ENCODE data around the gene LRRC51.

LRRC51 gene

GRCh38 chr11:72061739-72062396, 18.8 kb upstream of the LRRC51 start:
- Histone ChIP-seq H3K4me3 (no peak overlapping the region), H3K27ac (no peak overlapping the region)
- TF ChIP-seq CTCF (IDR thresholded peaks at IDR 0.05), result no peak
- no peak for DNase-seq (ENCODE audit: low spot score)

GRCh38 chr11:72066855-72067254, 13.8 kb upstream of the LRRC51 start:
- TF ChIP-seq CTCF (IDR thresholded peaks at IDR 0.05), result no peak
- Histone ChIP-seq H3K27ac (peak overlapping the region in 1 of 2 donors; percentile 39), H3K4me3 (no peak overlapping the region)
- no peak for DNase-seq (ENCODE audit: low spot score)

- TF ChIP-seq CTCF (IDR thresholded peaks at IDR 0.05), result no peak
- peak overlapping the region in 1 of 2 donors; percentile 39 for H3K27ac ChIP-seq
- H3K4me3 ChIP-seq, result no peak overlapping the region
- no peak for DNase-seq (ENCODE audit: low spot score)
Observed at GRCh38 chr11:72067266-72067665, 13.4 kb upstream of the LRRC51 start.

- DNase-seq (ENCODE audit: low spot score), result no peak
- Histone ChIP-seq H3K4me3 (no peak overlapping the region), H3K27ac (peak overlapping the region; percentile 68 to 87)
- TF ChIP-seq CTCF (IDR thresholded peaks at IDR 0.05), result no peak
Observed at GRCh38 chr11:72067676-72068075, 13.0 kb upstream of the LRRC51 start.

- no peak for TF ChIP-seq CTCF (IDR thresholded peaks at IDR 0.05)
- H3K4me3 ChIP-seq, result peak overlapping the region; percentile 42
- H3K27ac ChIP-seq, result peak overlapping the region; percentile 68 to 87
- no peak for DNase-seq (ENCODE audit: low spot score)
Observed at GRCh38 chr11:72069200-72069599, 11.4 kb upstream of the LRRC51 start.

- peak; percentile 90 for DNase-seq (ENCODE audit: low spot score)
- Histone ChIP-seq H3K4me3 (peak overlapping the region; percentile 42), H3K27ac (peak overlapping the region; percentile 68 to 87)
- no peak for TF ChIP-seq CTCF (IDR thresholded peaks at IDR 0.05)
Observed at GRCh38 chr11:72069787-72070251, 10.8 kb upstream of the LRRC51 start.

GRCh38 chr11:72070491-72070890, 10.2 kb upstream of the LRRC51 start:
- DNase-seq (ENCODE audit: low spot score), result no peak
- Histone ChIP-seq H3K27ac (peak overlapping the region; percentile 68 to 87), H3K4me3 (no peak overlapping the region)
- no peak for TF ChIP-seq CTCF (IDR thresholded peaks at IDR 0.05)

Measured in coronary artery (tissue), 2 donors.